HCT116 (cell line): ENCODE data around the gene ARMC8. TPM values are rescaled to one million over a fixed set of nuclear protein-coding genes. Genes with fewer than 3 reads are reported as not detected.

ENCODE experiments used
- ATAC-seq: fragments of 200-7000 bp; cut with Tn5 transposase; 2 replicates; pipeline ENCODE4 v1.9.1; 2020; ENCODE audit warnings: mild to moderate bottlenecking, moderate library complexity
- BruUV-seq: library from RNA; stranded (reverse); fragments of 400-500 nt; replicated peaks from 2 replicates; lab custom pipeline; 2021; lab: Mats Ljungman, UMichigan
- CTCF ChIA-PET: fragments of 300-600 bp; sonication (Branson Sonifier 250); formaldehyde crosslinking; loops from one replicate; lab custom pipeline; 2021; ENCODE audit warnings: antibody characterized with exemption; lab: Charles Lee
- POLR2A ChIA-PET: fragments of 300-600, 350-600 bp; sonication (Branson Sonifier 250); formaldehyde crosslinking; loops from one replicate; lab custom pipeline; 2021; ENCODE audit warnings: antibody characterized with exemption; lab: Charles Lee
- RAD21 ChIA-PET, 2 experiments: fragments of 300-600 bp; sonication (Branson Sonifier 250); formaldehyde crosslinking; loops; one replicate each; lab custom pipeline; 2023; ENCODE audit warnings: low total read pairs in 2 of 2; ENCODE audit not compliant: uncharacterized antibody in 2 of 2, unreplicated experiment in 2 of 2, low non-redundant PET in 1 of 2; lab: Charles Lee
- DNase-seq: peaks from one replicate; pipeline ENCODE4 v3.0.0-alpha.2; 2010; ENCODE audit warnings: low read depth, low spot score
- H2AFZ ChIP-seq: fragments of 200-600 bp; shearing (Covaris generic), sonication (generic); 2 replicates; pipeline ENCODE4 v1.6.1; 2017; ENCODE audit warnings: low read depth, mixed run types, mixed read lengths, antibody characterized with exemption, low read length; ENCODE audit not compliant: poor library complexity, severe bottlenecking
- H3K27ac ChIP-seq: 2 replicates; pipeline ENCODE4 v1.5.1; 2012; ENCODE audit warnings: low read depth, low read length
- H3K27me3 ChIP-seq: fragments of 200-600 bp; sonication (generic); 2 replicates; pipeline ENCODE4 v1.6.1; 2016; ENCODE audit warnings: mixed run types, low read length, mixed read lengths; ENCODE audit not compliant: insufficient read depth
- H3K36me3 ChIP-seq, 2 experiments: fragments of 200-500 bp in 1 of 2; fragments of 200-600 bp in 1 of 2; sonication (Bioruptor generic) in 1 of 2; sonication (generic) in 1 of 2; 2 replicates each; pipeline versions ENCODE4 v1.5.1 to v1.6.1; 2014 to 2016; ENCODE audit warnings: low read length in 2 of 2, inconsistent platforms in 1 of 2, mixed read lengths in 1 of 2, mixed run types in 1 of 2; ENCODE audit not compliant: insufficient read depth in 2 of 2, control insufficient read depth in 1 of 2
- H3K4me1 ChIP-seq, 2 experiments: fragments of 200-600 bp in 1 of 2; sonication (generic) in 1 of 2; 2 replicates each; pipeline versions ENCODE4 v1.5.1 to v1.6.1; 2012 to 2017; ENCODE audit warnings: low read length in 2 of 2, inconsistent platforms in 1 of 2, mild to moderate bottlenecking in 1 of 2, mixed read lengths in 1 of 2, mixed run types in 1 of 2, moderate library complexity in 1 of 2; ENCODE audit not compliant: insufficient read depth in 2 of 2, control insufficient read depth in 1 of 2
- H3K4me2 ChIP-seq: fragments of 200-600 bp; sonication (generic); 2 replicates; pipeline ENCODE4 v1.6.1; 2017; ENCODE audit warnings: mixed run types, low read length, mixed read lengths
- H3K4me3 ChIP-seq, 2 experiments: fragments of 200-600 bp in 1 of 2; sonication (generic) in 1 of 2; replicated peaks in 1 of 2; 2 replicates each; pipeline ENCODE4 v1.5.1; 2011 to 2016; ENCODE audit warnings: low read length in 2 of 2, control low read depth in 1 of 2, low read depth in 1 of 2, mild to moderate bottlenecking in 1 of 2, mixed read lengths in 1 of 2, mixed run types in 1 of 2
- H3K79me2 ChIP-seq: fragments of 200-600 bp; sonication (generic); 2 replicates; pipeline ENCODE4 v1.6.1; 2017; ENCODE audit warnings: mild to moderate bottlenecking, mixed run types, low read length, moderate library complexity, mixed read lengths; ENCODE audit not compliant: insufficient read depth
- H3K9ac ChIP-seq: fragments of 200-600 bp; sonication (generic); 2 replicates; pipeline ENCODE4 v1.6.1; 2016; ENCODE audit warnings: low read length, mixed read lengths
- H3K9me2 ChIP-seq: fragments of 200-600 bp; sonication (generic), shearing (Covaris generic); 2 replicates; pipeline ENCODE4 v1.6.1; 2017; ENCODE audit warnings: mixed run types, mild to moderate bottlenecking, moderate library complexity; ENCODE audit not compliant: insufficient read depth
- H3K9me3 ChIP-seq, 2 experiments: fragments of 200-500 bp in 1 of 2; fragments of 200-600 bp in 1 of 2; sonication (Bioruptor generic) in 1 of 2; sonication (generic) in 1 of 2; 2 replicates each; pipeline ENCODE4 v1.6.1; 2014 to 2017; ENCODE audit warnings: low read length in 2 of 2, mixed read lengths in 2 of 2, inconsistent platforms in 1 of 2, low read depth in 1 of 2, mild to moderate bottlenecking in 1 of 2, mixed run types in 1 of 2, moderate library complexity in 1 of 2; ENCODE audit not compliant: control insufficient read depth in 1 of 2, insufficient read depth in 1 of 2
- H4K20me1 ChIP-seq: fragments of 200-600 bp; sonication (generic), shearing (Covaris generic); 2 replicates; pipeline ENCODE4 v1.6.1; 2017; ENCODE audit warnings: mixed run types, mild to moderate bottlenecking, moderate library complexity; ENCODE audit not compliant: insufficient read depth
- ELF1 ChIP-seq: IDR thresholded peaks from 2 replicates; pipeline ENCODE4 v1.6.1; 2012; ENCODE audit warnings: low read depth, borderline replicate concordance
- EZH2 ChIP-seq: fragments of 200-600 bp; sonication (generic); IDR thresholded peaks from 2 replicates; pipeline ENCODE4 v1.6.1; 2017; ENCODE audit warnings: antibody characterized with exemption, mixed run types
- EZH2phosphoT487 ChIP-seq: fragments of 200-600 bp; IDR thresholded peaks from 2 replicates; pipeline ENCODE4 v1.6.1; 2018; ENCODE audit warnings: antibody characterized with exemption, borderline replicate concordance
- FOSL1 ChIP-seq: IDR thresholded peaks from 2 replicates; pipeline ENCODE4 v1.6.1; 2012; ENCODE audit warnings: low read depth
- JUND ChIP-seq: IDR thresholded peaks from 2 replicates; pipeline ENCODE4 v1.6.1; 2012
- POLR2A ChIP-seq: IDR thresholded peaks from 2 replicates; pipeline ENCODE4 v1.7.0; 2011; ENCODE audit warnings: borderline replicate concordance; ENCODE audit not compliant: insufficient read depth, insufficient read length; ENCODE audit errors: extremely low read depth
- POLR2AphosphoS5 ChIP-seq: IDR thresholded peaks from 2 replicates; pipeline ENCODE4 v1.6.1; 2011; ENCODE audit warnings: mild to moderate bottlenecking, low read depth, low read length, moderate library complexity
- RAD21 ChIP-seq: IDR thresholded peaks from 2 replicates; pipeline ENCODE4 v1.6.1; 2012; ENCODE audit warnings: low read depth, mild to moderate bottlenecking
- SIN3A ChIP-seq: IDR thresholded peaks from 2 replicates; pipeline ENCODE4 v1.6.1; 2012; ENCODE audit warnings: low read depth
- SP1 ChIP-seq: IDR thresholded peaks from 2 replicates; pipeline ENCODE4 v1.6.1; 2012; ENCODE audit warnings: low read depth
- SRF ChIP-seq: IDR thresholded peaks from 2 replicates; pipeline ENCODE4 v1.6.1; 2012; ENCODE audit warnings: low read depth
- ZNF274 ChIP-seq: fragments of 200-500 bp; sonication (Bioruptor generic); IDR thresholded peaks from 2 replicates; pipeline ENCODE4 v1.6.1; 2014; ENCODE audit warnings: mild to moderate bottlenecking, low read depth, low read length, inconsistent platforms
- intact Hi-C: fragments of 100-400 bp; cut with micrococcal nuclease; formaldehyde crosslinking; loops from 2 replicates; pipeline ENCODE4 v1.10.0; 2022
- total RNA-seq: library from RNA; stranded (reverse); gene quantifications from one replicate; pipeline ENCODE4 v1.2.1, GENCODE V29; 2021; ENCODE audit not compliant: unreplicated experiment
- TF ChIP-seq, protein P1 (sequence below), 3 experiments: fragments of 200-600 bp in 1 of 3; sonication (generic) in 1 of 3; IDR thresholded peaks in 2 of 3; conservative IDR thresholded peaks in 1 of 3; 2 replicates each; pipeline ENCODE4 v1.5.1; 2012 to 2017; ENCODE audit warnings: low read depth in 2 of 3, low read length in 2 of 3, antibody characterized with exemption in 1 of 3, borderline replicate concordance in 1 of 3, control low read depth in 1 of 3, mild to moderate bottlenecking in 1 of 3, mixed read lengths in 1 of 3, mixed run types in 1 of 3, moderate library complexity in 1 of 3; ENCODE audit not compliant: insufficient read depth in 1 of 3
- TF ChIP-seq, protein P2 (sequence below): IDR thresholded peaks from 2 replicates; pipeline ENCODE4 v1.6.1; 2011; ENCODE audit warnings: mild to moderate bottlenecking, low read length, moderate library complexity; ENCODE audit not compliant: insufficient replicate concordance; ENCODE audit errors: extremely low read depth
- TF ChIP-seq, protein P3 (sequence below): IDR thresholded peaks from 2 replicates; pipeline ENCODE4 v1.6.1; 2012
- TF ChIP-seq, protein P4 (sequence below): IDR thresholded peaks from 2 replicates; pipeline ENCODE4 v1.6.1; 2012; ENCODE audit warnings: low read depth

Gene ARMC8
- total RNA-seq, 1 experiment from 2014 or later, result 36.2 TPM

DNA sequence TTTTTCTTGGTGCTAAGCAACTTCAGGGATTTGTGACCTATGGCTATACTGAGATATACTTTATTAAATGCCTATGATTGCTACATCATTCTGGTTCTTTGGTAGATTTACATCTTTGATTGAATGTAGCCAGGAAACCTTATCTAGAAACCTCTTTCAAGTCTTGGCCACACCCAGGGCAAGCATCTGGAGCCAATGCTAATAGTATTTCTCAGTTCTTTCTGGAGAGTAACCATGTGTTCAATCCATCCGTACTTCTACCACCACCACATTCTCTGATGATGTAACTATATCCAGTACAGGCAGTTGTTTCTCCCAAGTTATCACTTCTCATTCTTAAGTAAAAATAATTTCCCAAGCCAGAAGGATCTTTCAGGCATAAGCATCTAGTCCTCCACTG lies 73.5 kb downstream of the ARMC8 start:
- ChIA-PET RAD21 (no interaction called here), POLR2A (no interaction called here), CTCF (no interaction called here)
- intact Hi-C loops, result no loop called here
- ATAC-seq (no peak), DNase-seq (no peak)
- Histone ChIP-seq H3K9ac (no peak overlapping the region), H2AFZ (no peak overlapping the region), H3K27ac (no peak overlapping the region), H3K4me3 (no peak overlapping the region), H3K27me3 (no peaks in the 10 kb centered on the region), H3K4me1 (no peaks in the 10 kb centered on the region), H4K20me1 (no peaks in the 10 kb centered on the region), H3K36me3 (no peaks in the 10 kb centered on the region), H3K4me2 (no peak overlapping the region), H3K9me2 (no peaks in the 10 kb centered on the region), H3K9me3 (no peaks in the 10 kb centered on the region), H3K79me2 (no peaks in the 10 kb centered on the region)
- BruUV-seq, result no TSS peak
- TF ChIP-seq ZNF274 (no peak), FOSL1 (no peak), POLR2A (no peak), SIN3A (no peak), SRF (no peak), JUND (no peak), SP1 (no peak), RAD21 (no peak), EZH2 (no peak), EZH2phosphoT487 (no peak), POLR2AphosphoS5 (no peak), ELF1 (no peak)
- TF ChIP-seq, protein P1, sequence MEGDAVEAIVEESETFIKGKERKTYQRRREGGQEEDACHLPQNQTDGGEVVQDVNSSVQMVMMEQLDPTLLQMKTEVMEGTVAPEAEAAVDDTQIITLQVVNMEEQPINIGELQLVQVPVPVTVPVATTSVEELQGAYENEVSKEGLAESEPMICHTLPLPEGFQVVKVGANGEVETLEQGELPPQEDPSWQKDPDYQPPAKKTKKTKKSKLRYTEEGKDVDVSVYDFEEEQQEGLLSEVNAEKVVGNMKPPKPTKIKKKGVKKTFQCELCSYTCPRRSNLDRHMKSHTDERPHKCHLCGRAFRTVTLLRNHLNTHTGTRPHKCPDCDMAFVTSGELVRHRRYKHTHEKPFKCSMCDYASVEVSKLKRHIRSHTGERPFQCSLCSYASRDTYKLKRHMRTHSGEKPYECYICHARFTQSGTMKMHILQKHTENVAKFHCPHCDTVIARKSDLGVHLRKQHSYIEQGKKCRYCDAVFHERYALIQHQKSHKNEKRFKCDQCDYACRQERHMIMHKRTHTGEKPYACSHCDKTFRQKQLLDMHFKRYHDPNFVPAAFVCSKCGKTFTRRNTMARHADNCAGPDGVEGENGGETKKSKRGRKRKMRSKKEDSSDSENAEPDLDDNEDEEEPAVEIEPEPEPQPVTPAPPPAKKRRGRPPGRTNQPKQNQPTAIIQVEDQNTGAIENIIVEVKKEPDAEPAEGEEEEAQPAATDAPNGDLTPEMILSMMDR (IDR thresholded peaks at IDR 0.05 in 2 of 3, conservative IDR thresholded peaks at IDR 0.05 in 1 of 3; ENCODE audit: borderline replicate concordance in 1 of 3, insufficient read depth in 1 of 3, low read depth in 2 of 3, low read length in 2 of 3), result no peak
- TF ChIP-seq, protein P2, sequence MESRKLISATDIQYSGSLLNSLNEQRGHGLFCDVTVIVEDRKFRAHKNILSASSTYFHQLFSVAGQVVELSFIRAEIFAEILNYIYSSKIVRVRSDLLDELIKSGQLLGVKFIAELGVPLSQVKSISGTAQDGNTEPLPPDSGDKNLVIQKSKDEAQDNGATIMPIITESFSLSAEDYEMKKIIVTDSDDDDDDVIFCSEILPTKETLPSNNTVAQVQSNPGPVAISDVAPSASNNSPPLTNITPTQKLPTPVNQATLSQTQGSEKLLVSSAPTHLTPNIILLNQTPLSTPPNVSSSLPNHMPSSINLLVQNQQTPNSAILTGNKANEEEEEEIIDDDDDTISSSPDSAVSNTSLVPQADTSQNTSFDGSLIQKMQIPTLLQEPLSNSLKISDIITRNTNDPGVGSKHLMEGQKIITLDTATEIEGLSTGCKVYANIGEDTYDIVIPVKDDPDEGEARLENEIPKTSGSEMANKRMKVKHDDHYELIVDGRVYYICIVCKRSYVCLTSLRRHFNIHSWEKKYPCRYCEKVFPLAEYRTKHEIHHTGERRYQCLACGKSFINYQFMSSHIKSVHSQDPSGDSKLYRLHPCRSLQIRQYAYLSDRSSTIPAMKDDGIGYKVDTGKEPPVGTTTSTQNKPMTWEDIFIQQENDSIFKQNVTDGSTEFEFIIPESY, result no peak
- TF ChIP-seq, protein P3, sequence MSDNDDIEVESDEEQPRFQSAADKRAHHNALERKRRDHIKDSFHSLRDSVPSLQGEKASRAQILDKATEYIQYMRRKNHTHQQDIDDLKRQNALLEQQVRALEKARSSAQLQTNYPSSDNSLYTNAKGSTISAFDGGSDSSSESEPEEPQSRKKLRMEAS, result no peak
- TF ChIP-seq, protein P4, sequence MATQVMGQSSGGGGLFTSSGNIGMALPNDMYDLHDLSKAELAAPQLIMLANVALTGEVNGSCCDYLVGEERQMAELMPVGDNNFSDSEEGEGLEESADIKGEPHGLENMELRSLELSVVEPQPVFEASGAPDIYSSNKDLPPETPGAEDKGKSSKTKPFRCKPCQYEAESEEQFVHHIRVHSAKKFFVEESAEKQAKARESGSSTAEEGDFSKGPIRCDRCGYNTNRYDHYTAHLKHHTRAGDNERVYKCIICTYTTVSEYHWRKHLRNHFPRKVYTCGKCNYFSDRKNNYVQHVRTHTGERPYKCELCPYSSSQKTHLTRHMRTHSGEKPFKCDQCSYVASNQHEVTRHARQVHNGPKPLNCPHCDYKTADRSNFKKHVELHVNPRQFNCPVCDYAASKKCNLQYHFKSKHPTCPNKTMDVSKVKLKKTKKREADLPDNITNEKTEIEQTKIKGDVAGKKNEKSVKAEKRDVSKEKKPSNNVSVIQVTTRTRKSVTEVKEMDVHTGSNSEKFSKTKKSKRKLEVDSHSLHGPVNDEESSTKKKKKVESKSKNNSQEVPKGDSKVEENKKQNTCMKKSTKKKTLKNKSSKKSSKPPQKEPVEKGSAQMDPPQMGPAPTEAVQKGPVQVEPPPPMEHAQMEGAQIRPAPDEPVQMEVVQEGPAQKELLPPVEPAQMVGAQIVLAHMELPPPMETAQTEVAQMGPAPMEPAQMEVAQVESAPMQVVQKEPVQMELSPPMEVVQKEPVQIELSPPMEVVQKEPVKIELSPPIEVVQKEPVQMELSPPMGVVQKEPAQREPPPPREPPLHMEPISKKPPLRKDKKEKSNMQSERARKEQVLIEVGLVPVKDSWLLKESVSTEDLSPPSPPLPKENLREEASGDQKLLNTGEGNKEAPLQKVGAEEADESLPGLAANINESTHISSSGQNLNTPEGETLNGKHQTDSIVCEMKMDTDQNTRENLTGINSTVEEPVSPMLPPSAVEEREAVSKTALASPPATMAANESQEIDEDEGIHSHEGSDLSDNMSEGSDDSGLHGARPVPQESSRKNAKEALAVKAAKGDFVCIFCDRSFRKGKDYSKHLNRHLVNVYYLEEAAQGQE, result no peak
